ENCODE data around the gene FCAR.
"Not testable (repeated sequence)": the region's sequence is repeated elsewhere in the genome, so short reads cannot be mapped to it uniquely, and the experiment has no call there.

The FCAR gene

DNA sequence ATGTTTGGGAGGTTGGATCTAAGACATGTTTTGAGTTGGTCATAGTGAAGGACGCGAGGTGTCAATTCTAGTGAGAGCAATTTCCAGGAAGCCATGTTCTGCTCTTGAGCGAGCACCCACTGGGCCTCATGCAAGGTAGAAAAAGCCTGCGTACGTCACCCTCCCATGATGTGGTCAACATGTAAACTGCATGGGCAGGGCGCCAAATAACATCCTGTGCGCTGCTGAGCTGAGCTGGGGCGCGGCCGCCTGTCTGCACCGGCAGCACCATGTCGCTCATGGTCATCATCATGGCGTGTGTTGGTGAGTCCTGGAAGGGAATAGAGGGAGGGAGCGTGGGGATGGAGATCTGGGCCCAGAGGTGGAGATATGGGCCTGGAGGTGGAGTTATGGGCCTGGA is 41.5 kb upstream of the FCAR start, which contains the start of gene KIR2DS4:
TSS of gene KIR2DS4 (plus strand) at position 181 of the 400 bp plus-strand sequence.
- not testable (repeated sequence) for H3K4me3 ChIP-seq (ENCODE audit: low read depth, low read length); H3K4me1 ChIP-seq (ENCODE audit: control insufficient read depth in 1 of 2, insufficient read depth in 2 of 2, low read length in 2 of 2); H2BK120ac ChIP-seq (ENCODE audit: insufficient read depth, low read length, poor library complexity); H2BK5ac ChIP-seq (ENCODE audit: low read depth, low read length, poor library complexity); H2BK12ac ChIP-seq (ENCODE audit: low read length); H3K36me3 ChIP-seq (ENCODE audit: control insufficient read depth in 1 of 2, insufficient read depth in 2 of 2, low read length in 2 of 2); H4K91ac ChIP-seq (ENCODE audit: low read depth, low read length); H3K4ac ChIP-seq (ENCODE audit: low read depth, low read length); H3K79me2 ChIP-seq (ENCODE audit: control insufficient read depth, insufficient read depth, low read length, poor library complexity); H3K18ac ChIP-seq (ENCODE audit: low read length); DNase-seq; H3K9ac ChIP-seq (ENCODE audit: low read length); H3K79me1 ChIP-seq (ENCODE audit: low read length); H4K8ac ChIP-seq (ENCODE audit: low read depth, low read length); H2AK5ac ChIP-seq (ENCODE audit: low read length); H3K23ac ChIP-seq (ENCODE audit: low read length); H3K27me3 ChIP-seq (ENCODE audit: insufficient read depth, low read length); H3K27ac ChIP-seq (ENCODE audit: low read depth, low read length); H2AFZ ChIP-seq (ENCODE audit: insufficient read depth, low read length, poor library complexity); H3K14ac ChIP-seq (ENCODE audit: low read length); H3K4me2 ChIP-seq (ENCODE audit: low read length); H4K12ac ChIP-seq (ENCODE audit: low read depth, low read length)
- no CpG with 5 or more reads among the region's 14 CpGs for WGBS (ENCODE audit: extremely low coverage, insufficient coverage, insufficient read length)
- H3K9me3 ChIP-seq (ENCODE audit: insufficient read depth, low read depth, low read length) = peaks cover 37% of the 10 kb centered on the region

DNA sequence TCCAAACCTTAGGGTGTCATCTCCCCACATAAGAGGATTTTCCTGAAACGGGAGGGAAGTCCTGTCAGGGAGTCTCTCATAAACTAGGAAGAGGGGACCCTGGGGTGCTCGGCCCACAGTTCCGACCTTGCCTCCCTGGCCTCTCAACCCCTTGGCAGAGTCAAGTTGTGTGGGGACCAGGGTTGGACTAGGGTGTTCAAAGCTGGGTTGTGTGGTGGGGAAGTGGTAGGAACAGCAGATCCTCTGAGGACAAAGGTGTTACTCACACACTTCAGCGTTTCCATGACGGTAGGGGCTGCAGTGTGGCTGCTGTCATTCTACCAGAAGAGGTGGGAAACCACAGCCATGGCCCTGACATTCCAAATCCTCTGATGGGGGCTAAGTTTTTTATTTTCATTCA is 38.9 kb upstream of the FCAR start:
- H3K9me3 ChIP-seq (ENCODE audit: insufficient read depth, low read depth, low read length) = peaks cover 41% of the 10 kb centered on the region
- H2BK12ac ChIP-seq (ENCODE audit: low read length); H3K79me2 ChIP-seq (ENCODE audit: control insufficient read depth, insufficient read depth, low read length, poor library complexity); H2AK5ac ChIP-seq (ENCODE audit: low read length); H3K9ac ChIP-seq (ENCODE audit: low read length); H3K18ac ChIP-seq (ENCODE audit: low read length); H3K23ac ChIP-seq (ENCODE audit: low read length); H3K27ac ChIP-seq (ENCODE audit: low read depth, low read length); H2AFZ ChIP-seq (ENCODE audit: insufficient read depth, low read length, poor library complexity); H3K4me2 ChIP-seq (ENCODE audit: low read length); H4K12ac ChIP-seq (ENCODE audit: low read depth, low read length); H3K27me3 ChIP-seq (ENCODE audit: insufficient read depth, low read length); H4K91ac ChIP-seq (ENCODE audit: low read depth, low read length); H4K8ac ChIP-seq (ENCODE audit: low read depth, low read length); H3K4me3 ChIP-seq (ENCODE audit: low read depth, low read length); H2BK120ac ChIP-seq (ENCODE audit: insufficient read depth, low read length, poor library complexity); H3K4ac ChIP-seq (ENCODE audit: low read depth, low read length); DNase-seq; H3K79me1 ChIP-seq (ENCODE audit: low read length); H2BK5ac ChIP-seq (ENCODE audit: low read depth, low read length, poor library complexity); H3K36me3 ChIP-seq (ENCODE audit: control insufficient read depth in 1 of 2, insufficient read depth in 2 of 2, low read length in 2 of 2); H3K4me1 ChIP-seq (ENCODE audit: control insufficient read depth in 1 of 2, insufficient read depth in 2 of 2, low read length in 2 of 2); H3K14ac ChIP-seq (ENCODE audit: low read length): not testable (repeated sequence)
- no CpG with 5 or more reads among the region's 5 CpGs for WGBS (ENCODE audit: extremely low coverage, insufficient coverage, insufficient read length)

DNA sequence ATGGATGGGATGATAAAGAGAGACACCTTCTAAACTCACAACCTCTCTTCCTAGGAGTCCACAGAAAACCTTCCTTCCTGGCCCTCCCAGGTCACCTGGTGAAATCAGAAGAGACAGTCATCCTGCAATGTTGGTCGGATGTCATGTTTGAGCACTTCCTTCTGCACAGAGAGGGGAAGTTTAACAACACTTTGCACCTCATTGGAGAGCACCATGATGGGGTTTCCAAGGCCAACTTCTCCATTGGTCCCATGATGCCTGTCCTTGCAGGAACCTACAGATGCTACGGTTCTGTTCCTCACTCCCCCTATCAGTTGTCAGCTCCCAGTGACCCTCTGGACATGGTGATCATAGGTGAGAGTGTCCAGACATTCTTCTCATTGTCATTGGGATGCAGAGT is 36.5 kb upstream of the FCAR start:
- not testable (repeated sequence) for H2AFZ ChIP-seq (ENCODE audit: insufficient read depth, low read length, poor library complexity); H3K18ac ChIP-seq (ENCODE audit: low read length); H2BK120ac ChIP-seq (ENCODE audit: insufficient read depth, low read length, poor library complexity); H3K36me3 ChIP-seq (ENCODE audit: control insufficient read depth in 1 of 2, insufficient read depth in 2 of 2, low read length in 2 of 2); H3K9ac ChIP-seq (ENCODE audit: low read length); DNase-seq; H3K4me3 ChIP-seq (ENCODE audit: low read depth, low read length); H2AK5ac ChIP-seq (ENCODE audit: low read length); H3K23ac ChIP-seq (ENCODE audit: low read length); H3K27ac ChIP-seq (ENCODE audit: low read depth, low read length); H4K12ac ChIP-seq (ENCODE audit: low read depth, low read length); H4K8ac ChIP-seq (ENCODE audit: low read depth, low read length); H3K27me3 ChIP-seq (ENCODE audit: insufficient read depth, low read length); H3K14ac ChIP-seq (ENCODE audit: low read length); H4K91ac ChIP-seq (ENCODE audit: low read depth, low read length); H3K4me1 ChIP-seq (ENCODE audit: control insufficient read depth in 1 of 2, insufficient read depth in 2 of 2, low read length in 2 of 2); H2BK12ac ChIP-seq (ENCODE audit: low read length); H3K79me2 ChIP-seq (ENCODE audit: control insufficient read depth, insufficient read depth, low read length, poor library complexity); H3K4me2 ChIP-seq (ENCODE audit: low read length); H3K79me1 ChIP-seq (ENCODE audit: low read length); H2BK5ac ChIP-seq (ENCODE audit: low read depth, low read length, poor library complexity); H3K4ac ChIP-seq (ENCODE audit: low read depth, low read length)
- WGBS (ENCODE audit: extremely low coverage, insufficient coverage, insufficient read length) = no CpG with 5 or more reads among the region's 2 CpGs
- peaks cover 38% of the 10 kb centered on the region for H3K9me3 ChIP-seq (ENCODE audit: insufficient read depth, low read depth, low read length)

DNA sequence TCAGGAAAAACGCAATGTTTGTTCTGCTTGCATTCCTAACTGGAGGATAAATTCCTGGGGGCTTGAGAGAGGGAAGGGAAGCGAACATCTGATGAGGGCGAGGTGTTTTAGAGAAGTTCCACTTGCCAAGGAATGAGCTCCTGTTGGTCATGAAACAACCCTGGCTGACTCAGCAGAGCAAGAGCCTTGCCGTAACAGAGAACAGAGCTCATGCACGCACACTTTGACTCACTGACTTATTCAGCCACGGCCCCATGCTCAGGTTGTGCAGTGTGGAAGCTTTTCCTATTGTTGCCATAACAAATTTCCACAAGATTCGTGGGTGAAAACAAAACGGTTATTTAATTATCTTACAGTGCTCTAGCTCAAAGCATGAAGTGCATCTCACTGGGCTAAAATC is 30.9 kb upstream of the FCAR start:
- H3K14ac ChIP-seq (ENCODE audit: low read length); H3K27me3 ChIP-seq (ENCODE audit: insufficient read depth, low read length); H3K4ac ChIP-seq (ENCODE audit: low read depth, low read length); H2BK120ac ChIP-seq (ENCODE audit: insufficient read depth, low read length, poor library complexity); H2BK5ac ChIP-seq (ENCODE audit: low read depth, low read length, poor library complexity); H4K8ac ChIP-seq (ENCODE audit: low read depth, low read length); H3K79me1 ChIP-seq (ENCODE audit: low read length); H2AK5ac ChIP-seq (ENCODE audit: low read length); H3K23ac ChIP-seq (ENCODE audit: low read length); H3K36me3 ChIP-seq (ENCODE audit: control insufficient read depth in 1 of 2, insufficient read depth in 2 of 2, low read length in 2 of 2); H3K9ac ChIP-seq (ENCODE audit: low read length); H2BK12ac ChIP-seq (ENCODE audit: low read length); H3K79me2 ChIP-seq (ENCODE audit: control insufficient read depth, insufficient read depth, low read length, poor library complexity); H4K91ac ChIP-seq (ENCODE audit: low read depth, low read length); H3K4me2 ChIP-seq (ENCODE audit: low read length); H3K18ac ChIP-seq (ENCODE audit: low read length); DNase-seq; H2AFZ ChIP-seq (ENCODE audit: insufficient read depth, low read length, poor library complexity); H4K12ac ChIP-seq (ENCODE audit: low read depth, low read length); H3K4me1 ChIP-seq (ENCODE audit: control insufficient read depth in 1 of 2, insufficient read depth in 2 of 2, low read length in 2 of 2); H3K27ac ChIP-seq (ENCODE audit: low read depth, low read length); H3K4me3 ChIP-seq (ENCODE audit: low read depth, low read length): not testable (repeated sequence)
- peaks cover 25% of the 10 kb centered on the region for H3K9me3 ChIP-seq (ENCODE audit: insufficient read depth, low read depth, low read length)
- no CpG with 5 or more reads among the region's 8 CpGs for WGBS (ENCODE audit: extremely low coverage, insufficient coverage, insufficient read length)

All from trophoblast cell (in vitro differentiated cells and primary cell).